Fibroblast of skin of right biceps (primary cell): ENCODE results near the gene ZNF800.
A peak's percentile ranks its signal among the peaks of the same experiment; 100 is the strongest.
"Not testable (repeated sequence)": the region's sequence is repeated elsewhere in the genome, so short reads cannot be mapped to it uniquely, and the experiment has no call there.

Source experiments
- DNase-seq: peaks from one replicate; pipeline ENCODE4 v3.0.0-alpha.2; 2013

The ZNF800 gene, protein sequence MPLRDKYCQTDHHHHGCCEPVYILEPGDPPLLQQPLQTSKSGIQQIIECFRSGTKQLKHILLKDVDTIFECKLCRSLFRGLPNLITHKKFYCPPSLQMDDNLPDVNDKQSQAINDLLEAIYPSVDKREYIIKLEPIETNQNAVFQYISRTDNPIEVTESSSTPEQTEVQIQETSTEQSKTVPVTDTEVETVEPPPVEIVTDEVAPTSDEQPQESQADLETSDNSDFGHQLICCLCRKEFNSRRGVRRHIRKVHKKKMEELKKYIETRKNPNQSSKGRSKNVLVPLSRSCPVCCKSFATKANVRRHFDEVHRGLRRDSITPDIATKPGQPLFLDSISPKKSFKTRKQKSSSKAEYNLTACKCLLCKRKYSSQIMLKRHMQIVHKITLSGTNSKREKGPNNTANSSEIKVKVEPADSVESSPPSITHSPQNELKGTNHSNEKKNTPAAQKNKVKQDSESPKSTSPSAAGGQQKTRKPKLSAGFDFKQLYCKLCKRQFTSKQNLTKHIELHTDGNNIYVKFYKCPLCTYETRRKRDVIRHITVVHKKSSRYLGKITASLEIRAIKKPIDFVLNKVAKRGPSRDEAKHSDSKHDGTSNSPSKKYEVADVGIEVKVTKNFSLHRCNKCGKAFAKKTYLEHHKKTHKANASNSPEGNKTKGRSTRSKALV

GRCh38 chr7:127392566-127393367 is at the start of gene ZNF800:
Gene ZNF800, minus strand, starts transcription at chr7:127392708. Its CDS starts 1,151 bp downstream, at chr7:127391557.
- DNase-seq, result peak; percentile 88

DNA sequence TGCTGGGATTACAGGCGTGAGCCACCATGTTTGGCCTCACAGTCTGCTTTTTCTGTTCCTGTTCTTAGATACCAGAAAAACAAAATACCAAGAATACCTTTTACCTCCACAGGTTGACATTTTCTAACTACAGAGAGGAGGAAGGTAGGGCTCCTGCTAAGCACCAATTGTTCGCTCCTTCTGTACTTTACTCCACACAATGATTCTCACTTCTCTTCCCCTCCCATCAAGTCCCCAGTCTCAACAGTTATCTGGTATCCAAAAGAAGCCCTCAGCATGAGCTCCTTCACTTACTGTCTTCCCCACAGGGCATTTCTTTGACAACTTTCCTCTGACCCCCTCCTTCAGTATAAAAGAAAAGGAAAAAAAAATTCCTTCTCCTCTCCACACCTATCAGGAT is 47.7 kb upstream of the ZNF800 start:
- no peak for DNase-seq

DNA sequence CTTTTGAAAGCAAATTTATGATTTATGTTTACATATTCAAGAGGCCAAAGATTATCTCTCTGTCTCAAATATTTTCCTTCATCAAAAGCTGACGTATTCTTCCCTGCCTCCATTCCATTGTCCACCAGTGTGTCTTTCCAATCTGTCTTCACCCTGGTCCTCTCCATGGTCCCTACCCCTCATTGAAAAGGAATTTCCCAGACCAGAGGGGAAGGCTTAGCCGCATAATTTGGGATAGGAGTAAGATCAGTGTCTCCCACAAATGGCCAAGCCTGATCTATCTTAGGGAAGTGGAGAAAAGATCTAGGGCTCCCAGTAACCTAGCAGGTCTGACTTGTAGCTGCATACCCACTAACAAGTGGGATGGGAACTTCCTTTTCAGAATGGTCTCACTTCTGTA is 46.3 kb upstream of the ZNF800 start:
- DNase-seq, result peak; percentile 22

DNA sequence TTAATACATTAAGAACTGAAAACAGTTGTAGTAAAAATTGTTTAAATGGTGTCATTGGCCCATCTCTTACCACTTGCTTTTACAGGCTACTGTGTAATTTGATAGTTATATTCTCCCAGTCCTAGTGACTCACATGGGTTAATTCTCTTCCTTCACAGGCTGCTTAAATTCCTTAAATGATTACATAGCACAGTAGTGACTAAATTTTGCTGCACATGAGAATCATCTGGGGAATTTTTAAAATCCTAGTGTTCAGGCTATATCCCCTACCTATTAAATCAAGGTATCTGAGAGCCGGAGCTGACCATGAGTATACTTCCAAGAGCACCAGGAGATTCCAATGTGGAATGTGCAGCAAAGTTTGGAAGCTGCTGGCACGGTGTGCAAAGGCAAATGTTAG is 45.3 kb upstream of the ZNF800 start:
- DNase-seq, result peak; percentile 85

DNA sequence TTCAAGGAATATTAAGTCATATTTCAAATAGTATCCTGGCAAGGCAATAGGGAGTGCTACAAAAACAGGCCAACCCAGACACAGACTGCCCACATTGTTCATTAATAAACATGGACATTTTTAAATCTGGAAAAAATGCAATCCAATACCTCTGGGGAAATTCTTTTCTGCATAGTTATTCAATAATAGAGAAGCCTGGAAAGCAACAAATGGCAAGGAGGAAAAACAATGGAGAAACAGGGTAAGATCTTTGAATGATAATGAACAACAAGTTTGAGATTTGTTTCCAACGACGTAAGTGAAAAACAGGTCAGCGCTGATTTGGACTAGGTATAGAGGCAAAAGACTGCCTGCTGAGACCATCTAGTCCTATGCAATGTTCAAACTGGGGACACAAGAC is 44.7 kb upstream of the ZNF800 start:
- DNase-seq, result no peak

- DNase-seq, result not testable (repeated sequence)
Observed at GRCh38 chr7:127429281-127429680, 36.8 kb upstream of the ZNF800 start.

- no peak for DNase-seq
Observed at GRCh38 chr7:127419196-127419595, 26.7 kb upstream of the ZNF800 start.

DNA sequence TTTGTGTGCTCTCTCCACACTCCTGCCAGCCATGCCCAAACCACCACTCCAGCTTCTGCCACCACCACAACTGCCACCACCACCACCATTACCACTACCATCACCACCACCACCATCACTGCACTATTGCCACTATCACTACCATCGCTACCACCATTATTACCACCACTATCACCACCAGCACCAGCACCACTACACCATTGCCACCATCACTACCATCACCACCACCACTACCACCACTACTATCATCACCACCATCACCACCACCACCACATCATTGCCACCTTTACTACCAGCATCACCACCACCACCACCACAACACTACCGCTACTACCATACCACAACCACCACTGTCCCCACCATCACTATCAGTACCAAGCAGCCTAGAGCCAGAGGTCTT is 26.0 kb upstream of the ZNF800 start:
- no peak for DNase-seq

DNA sequence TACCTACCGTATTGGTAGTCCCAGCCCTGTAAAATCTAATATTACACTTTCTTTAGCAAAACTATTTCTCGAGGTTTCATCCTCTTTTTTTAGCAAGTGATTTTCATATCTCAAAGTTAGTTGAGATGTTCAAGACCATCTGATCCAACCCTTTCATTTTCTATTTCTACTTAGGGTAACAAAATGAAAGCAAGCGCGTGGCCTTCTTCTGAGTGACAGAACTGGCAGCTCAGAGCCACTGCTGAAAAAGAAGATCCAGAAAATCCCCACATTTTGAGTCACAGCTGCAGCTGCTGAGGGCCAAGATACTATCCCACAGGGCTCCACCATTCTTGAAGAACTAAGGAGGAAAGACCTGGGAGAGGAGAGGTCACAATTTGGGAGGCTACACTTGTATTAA is 24.8 kb upstream of the ZNF800 start:
- no peak for DNase-seq

DNA sequence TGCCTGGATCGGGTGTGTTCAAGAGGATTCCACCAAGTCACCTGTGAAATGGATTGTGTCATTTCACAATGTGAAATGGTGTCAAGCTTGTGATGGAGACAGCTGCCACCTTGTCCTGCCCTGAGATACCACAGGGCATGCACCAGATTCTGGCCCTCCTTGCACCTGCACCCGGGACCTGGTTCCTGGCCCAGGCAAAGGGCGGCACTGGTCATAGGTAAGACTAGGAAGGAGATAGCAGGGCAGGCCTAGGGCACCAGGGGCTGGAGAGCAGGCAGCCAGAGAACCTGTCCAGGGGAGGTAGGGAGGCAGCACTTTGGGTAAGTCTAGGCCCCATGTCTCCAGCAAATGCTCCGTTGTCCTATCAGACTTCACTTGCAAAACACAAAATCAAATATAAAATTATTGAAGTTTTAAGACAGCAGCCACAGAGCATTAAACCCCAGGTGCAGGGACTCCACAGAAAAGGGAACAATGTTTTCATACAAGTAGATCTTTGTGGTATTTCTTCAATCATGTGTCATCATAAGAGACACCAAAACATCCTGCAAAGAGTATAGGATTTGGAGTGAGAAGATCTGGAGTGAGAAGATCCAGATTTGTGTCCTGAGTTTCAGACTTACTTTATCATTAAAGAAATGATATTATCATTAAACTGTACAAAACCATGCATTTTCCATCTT is 22.7 kb upstream of the ZNF800 start:
- DNase-seq, result no peak

DNA sequence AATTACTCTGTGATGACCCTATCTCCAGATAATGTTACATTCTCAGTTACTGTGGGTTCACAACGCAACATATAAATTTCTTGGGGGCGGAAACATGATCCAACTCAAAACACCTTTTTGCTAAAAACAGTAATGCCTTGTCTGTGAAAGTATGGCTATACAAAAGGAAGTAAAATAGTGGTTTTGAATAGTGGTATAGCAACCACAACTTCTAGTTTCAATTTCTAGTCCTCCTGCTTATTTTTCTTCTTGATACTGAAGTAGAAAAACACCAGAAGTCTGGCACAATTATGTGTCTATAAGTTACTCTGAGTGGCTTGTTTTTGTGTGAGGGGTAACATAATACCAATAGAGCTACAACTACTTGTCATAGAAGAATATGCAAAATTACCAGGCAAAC is 21.5 kb upstream of the ZNF800 start:
- DNase-seq, result no peak

GRCh38 chr7:127413326-127413725 is 20.8 kb upstream of the ZNF800 start:
- no peak for DNase-seq

GRCh38 chr7:127411176-127411575 is 18.7 kb upstream of the ZNF800 start:
- no peak for DNase-seq

GRCh38 chr7:127409629-127410028 is 17.1 kb upstream of the ZNF800 start:
- no peak for DNase-seq

- DNase-seq, result no peak
Observed at GRCh38 chr7:127404286-127405072, 12.0 kb upstream of the ZNF800 start.

- peak; percentile 16 for DNase-seq
Observed at GRCh38 chr7:127396184-127396583, 3.7 kb upstream of the ZNF800 start.

DNA sequence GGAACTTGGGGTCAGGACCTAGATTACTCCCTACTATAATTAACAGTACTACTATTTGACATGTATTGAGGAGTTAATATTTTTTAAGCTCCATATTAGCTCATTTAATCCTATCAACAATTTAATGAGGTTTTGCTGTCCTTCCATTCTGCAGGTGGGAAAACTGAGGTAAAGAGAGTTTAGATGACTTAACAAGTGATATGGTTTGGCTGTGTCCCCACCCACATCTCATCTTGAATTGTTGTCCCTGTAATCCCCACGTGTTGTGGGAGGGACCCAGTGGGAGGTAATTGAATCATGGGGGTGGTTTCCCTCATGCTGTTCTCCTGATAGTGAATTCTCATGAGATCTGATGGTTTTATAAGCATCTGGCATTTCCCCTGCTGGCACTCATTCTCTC is 2.6 kb upstream of the ZNF800 start:
- DNase-seq, result not testable (repeated sequence)

DNA sequence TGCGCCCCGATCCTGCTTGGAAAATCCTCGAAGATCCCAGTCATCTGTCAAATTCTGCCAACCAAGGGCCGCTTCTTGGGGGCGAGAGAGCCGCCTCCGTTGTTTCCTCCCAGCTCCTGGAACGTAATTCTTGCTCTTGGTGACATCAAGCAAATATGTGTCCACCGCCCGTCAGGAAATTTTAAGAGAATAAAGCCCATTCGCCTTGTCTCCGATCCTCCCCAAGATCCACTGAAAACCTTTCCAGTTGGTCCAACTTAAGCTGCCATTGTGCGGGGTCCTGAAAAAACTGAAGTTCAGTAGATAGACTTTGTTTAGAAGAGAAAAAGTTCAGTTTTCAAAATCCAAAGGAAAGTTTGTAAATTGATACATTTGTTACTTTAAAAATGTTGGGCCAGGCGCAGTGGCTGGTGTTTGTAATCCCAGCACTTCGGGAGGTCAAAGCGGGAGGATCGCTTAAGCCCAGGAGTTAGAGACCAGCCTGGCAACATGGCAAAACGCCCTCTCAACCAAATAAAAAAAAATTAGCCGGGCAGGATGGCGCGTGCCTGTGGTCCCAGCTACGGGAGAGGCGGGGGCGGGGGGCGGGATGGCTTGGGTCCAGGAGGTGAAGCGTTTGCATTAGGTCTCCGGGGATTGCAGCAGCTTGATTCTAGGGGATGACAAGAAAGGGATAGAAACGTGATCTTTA is 1.0 kb upstream of the ZNF800 start:
- DNase-seq, result peak; percentile 39

DNA sequence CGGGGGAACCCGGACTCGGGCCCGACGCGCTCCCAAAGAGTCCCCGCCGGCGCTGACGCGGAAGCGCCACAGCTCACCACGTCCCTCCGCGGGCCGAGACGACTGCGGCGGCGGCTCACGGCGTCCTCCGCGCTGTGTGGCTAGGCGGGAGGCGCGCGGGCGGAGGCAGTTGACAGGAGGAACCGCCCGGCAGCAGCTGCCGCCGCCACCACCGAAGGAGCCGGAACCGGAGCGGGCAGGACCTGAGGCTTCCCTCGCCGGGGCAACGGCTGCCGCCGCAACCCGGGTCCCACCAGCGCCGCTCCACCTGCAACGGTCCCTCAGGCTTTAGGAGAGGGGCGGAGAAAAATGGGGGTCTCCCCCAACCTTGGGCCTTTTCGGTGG is 334 bp downstream of the ZNF800 start:
- peak; percentile 73 for DNase-seq

DNA sequence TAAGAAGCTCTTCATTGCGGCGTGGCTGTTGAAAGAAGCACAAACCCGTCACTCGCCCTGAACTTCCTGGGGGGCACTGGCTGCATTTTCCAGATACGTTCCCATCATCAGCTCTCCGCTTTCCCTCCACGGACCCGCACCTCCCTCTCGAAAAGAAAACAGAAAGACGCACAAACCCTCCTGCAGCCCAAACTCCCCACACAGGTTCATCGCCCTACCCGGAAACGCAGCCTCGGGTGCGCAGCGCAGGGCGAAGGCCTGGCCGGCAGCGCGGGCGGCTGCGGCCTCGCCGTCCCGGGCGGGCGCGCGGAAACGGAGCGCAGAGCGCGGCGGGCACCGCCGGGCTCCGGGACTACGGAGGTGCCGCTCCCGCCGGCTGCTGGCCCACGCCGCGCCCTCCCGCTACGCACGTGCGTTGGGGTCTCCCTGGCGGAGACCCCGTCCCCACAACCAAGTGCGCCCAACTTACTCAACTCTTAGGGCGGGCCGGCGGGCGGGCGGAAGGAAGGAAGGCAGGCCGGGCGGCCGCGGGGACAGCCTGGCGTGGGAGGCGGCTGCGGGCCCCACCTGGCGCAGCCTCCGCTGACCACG is 822 bp downstream of the ZNF800 start:
- DNase-seq, result peak; percentile 31
